IMR-90 (cell line): Measurements from ENCODE around the gene CMSS1.

Experiments
- BHLHE40 ChIP-seq: fragments of 150-350 bp; IDR thresholded peaks from 2 replicates; pipeline ENCODE4 v1.6.1; 2016; ENCODE audit warnings: mild to moderate bottlenecking, low read depth, low read length
- MAFK ChIP-seq: IDR thresholded peaks from 2 replicates; pipeline ENCODE4 v1.6.1; 2012; ENCODE audit warnings: low read depth, low read length, improper control_type of control experiment
- MAZ ChIP-seq: IDR thresholded peaks from 2 replicates; pipeline ENCODE4 v1.6.1; 2012; ENCODE audit warnings: low read depth, mild to moderate bottlenecking, low read length, improper control_type of control experiment, moderate library complexity, borderline replicate concordance
- POLR2A ChIP-seq: IDR thresholded peaks from 2 replicates; pipeline ENCODE4 v1.6.1; 2012; ENCODE audit warnings: mild to moderate bottlenecking, low read depth, low read length
- RAD21 ChIP-seq: IDR thresholded peaks from 2 replicates; pipeline ENCODE4 v1.6.1; 2012; ENCODE audit warnings: low read length, improper control_type of control experiment
- RCOR1 ChIP-seq: IDR thresholded peaks from 2 replicates; pipeline ENCODE4 v1.6.1; 2012; ENCODE audit warnings: mild to moderate bottlenecking, low read length, improper control_type of control experiment; ENCODE audit not compliant: insufficient replicate concordance
- TF ChIP-seq, protein P1 (sequence below): conservative IDR thresholded peaks from 2 replicates; pipeline ENCODE4 v1.5.1; 2012; ENCODE audit warnings: mild to moderate bottlenecking, low read depth, low read length, improper control_type of control experiment
- TF ChIP-seq, protein P2 (sequence below): fragments of 150-350 bp; IDR thresholded peaks from 2 replicates; pipeline ENCODE4 v1.6.1; 2016; ENCODE audit warnings: low read depth, mild to moderate bottlenecking, low read length, moderate library complexity, borderline replicate concordance

DNA sequence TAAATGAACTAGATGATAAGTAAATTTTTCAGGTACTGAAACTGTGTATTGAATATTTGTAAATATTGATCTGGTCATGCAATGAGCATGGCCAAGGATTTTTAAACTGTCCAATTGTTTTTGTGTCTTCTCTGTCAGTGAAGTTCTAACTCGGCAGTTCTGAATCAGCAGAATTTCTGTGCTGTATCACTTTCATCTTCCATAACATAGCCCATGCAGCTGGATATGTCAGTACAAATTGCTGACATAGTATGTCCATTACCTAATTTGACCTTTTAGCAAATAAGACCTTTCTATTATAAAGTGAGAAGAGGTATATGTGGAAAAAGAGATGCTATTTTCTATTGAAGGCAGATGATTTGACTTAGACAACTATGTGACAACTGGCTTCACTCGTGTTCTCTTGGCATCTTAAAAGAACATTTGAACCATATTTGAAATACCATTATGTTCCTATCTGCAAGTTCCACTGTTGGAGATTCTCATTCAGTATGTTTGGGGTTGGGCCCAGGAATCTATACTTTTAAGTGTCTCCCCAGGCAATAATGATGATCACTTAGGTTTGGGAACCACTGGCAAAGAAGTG lies 90.4 kb downstream of the CMSS1 start:
- TF ChIP-seq MAZ (no peak), MAFK (peak; percentile 33; the same call in 1 of the 2 replicates), RCOR1 (no peak), POLR2A (no peak), RAD21 (no peak), BHLHE40 (no peak)
- TF ChIP-seq, protein P1, sequence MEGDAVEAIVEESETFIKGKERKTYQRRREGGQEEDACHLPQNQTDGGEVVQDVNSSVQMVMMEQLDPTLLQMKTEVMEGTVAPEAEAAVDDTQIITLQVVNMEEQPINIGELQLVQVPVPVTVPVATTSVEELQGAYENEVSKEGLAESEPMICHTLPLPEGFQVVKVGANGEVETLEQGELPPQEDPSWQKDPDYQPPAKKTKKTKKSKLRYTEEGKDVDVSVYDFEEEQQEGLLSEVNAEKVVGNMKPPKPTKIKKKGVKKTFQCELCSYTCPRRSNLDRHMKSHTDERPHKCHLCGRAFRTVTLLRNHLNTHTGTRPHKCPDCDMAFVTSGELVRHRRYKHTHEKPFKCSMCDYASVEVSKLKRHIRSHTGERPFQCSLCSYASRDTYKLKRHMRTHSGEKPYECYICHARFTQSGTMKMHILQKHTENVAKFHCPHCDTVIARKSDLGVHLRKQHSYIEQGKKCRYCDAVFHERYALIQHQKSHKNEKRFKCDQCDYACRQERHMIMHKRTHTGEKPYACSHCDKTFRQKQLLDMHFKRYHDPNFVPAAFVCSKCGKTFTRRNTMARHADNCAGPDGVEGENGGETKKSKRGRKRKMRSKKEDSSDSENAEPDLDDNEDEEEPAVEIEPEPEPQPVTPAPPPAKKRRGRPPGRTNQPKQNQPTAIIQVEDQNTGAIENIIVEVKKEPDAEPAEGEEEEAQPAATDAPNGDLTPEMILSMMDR: no peak
- TF ChIP-seq, protein P2, sequence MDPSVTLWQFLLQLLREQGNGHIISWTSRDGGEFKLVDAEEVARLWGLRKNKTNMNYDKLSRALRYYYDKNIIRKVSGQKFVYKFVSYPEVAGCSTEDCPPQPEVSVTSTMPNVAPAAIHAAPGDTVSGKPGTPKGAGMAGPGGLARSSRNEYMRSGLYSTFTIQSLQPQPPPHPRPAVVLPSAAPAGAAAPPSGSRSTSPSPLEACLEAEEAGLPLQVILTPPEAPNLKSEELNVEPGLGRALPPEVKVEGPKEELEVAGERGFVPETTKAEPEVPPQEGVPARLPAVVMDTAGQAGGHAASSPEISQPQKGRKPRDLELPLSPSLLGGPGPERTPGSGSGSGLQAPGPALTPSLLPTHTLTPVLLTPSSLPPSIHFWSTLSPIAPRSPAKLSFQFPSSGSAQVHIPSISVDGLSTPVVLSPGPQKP: no peak
